ENCODE measurements around the gene GTSE1.
A peak's percentile ranks its signal among the peaks of the same experiment; 100 is the strongest.

GTSE1 gene

DNA sequence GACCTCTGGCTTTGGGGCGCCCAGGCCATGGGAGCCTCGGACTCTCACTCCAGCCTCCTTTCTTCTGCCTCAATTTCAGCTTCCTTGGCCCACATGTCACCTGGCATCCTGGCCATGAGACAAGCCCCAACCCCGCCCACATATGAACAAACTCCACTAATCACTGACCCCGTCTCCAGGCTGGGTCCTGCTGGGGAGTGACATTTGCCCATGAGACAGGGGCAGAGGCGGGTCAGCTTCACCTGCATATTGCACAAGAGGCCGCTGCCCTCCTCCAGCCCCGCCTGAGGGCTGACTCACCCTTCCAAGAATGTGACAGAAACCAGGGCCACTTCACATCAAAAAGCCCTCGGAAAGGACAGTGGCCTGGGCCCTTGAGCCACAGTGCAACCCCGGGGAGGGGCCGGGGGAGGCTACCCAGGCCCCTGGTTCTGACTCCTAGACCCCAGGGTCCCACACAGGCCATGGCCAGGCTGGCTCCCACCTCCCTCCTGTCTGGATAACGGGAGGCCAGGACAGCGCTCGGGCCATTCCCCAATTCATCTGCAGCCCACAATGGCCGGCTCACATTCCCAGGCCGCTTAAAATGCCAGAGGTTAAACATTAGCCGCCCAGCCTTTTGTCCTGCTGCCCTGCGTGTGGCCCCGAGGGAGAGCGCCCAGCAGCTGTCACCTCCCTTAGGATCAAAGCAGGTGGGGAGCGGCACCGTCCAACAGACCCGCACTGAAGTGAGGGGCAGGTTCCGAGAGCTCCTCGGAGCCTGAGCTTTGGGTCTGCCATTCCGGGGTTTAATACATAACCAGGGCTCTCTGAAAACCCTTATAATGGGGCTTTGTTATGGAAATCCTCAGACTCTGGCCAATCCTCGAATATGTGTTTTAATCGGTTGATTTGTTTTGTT lies 81.1 kb downstream of the GTSE1 start:
- TF ChIP-seq, protein P1, sequence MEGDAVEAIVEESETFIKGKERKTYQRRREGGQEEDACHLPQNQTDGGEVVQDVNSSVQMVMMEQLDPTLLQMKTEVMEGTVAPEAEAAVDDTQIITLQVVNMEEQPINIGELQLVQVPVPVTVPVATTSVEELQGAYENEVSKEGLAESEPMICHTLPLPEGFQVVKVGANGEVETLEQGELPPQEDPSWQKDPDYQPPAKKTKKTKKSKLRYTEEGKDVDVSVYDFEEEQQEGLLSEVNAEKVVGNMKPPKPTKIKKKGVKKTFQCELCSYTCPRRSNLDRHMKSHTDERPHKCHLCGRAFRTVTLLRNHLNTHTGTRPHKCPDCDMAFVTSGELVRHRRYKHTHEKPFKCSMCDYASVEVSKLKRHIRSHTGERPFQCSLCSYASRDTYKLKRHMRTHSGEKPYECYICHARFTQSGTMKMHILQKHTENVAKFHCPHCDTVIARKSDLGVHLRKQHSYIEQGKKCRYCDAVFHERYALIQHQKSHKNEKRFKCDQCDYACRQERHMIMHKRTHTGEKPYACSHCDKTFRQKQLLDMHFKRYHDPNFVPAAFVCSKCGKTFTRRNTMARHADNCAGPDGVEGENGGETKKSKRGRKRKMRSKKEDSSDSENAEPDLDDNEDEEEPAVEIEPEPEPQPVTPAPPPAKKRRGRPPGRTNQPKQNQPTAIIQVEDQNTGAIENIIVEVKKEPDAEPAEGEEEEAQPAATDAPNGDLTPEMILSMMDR (conservative IDR thresholded peaks at IDR 0.05; ENCODE audit: low read length): no peak
- no peak overlapping the region for H3K4me3 ChIP-seq (ENCODE audit: low read length)
- DNase-seq (ENCODE audit: low read depth): peak; percentile 22

DNA sequence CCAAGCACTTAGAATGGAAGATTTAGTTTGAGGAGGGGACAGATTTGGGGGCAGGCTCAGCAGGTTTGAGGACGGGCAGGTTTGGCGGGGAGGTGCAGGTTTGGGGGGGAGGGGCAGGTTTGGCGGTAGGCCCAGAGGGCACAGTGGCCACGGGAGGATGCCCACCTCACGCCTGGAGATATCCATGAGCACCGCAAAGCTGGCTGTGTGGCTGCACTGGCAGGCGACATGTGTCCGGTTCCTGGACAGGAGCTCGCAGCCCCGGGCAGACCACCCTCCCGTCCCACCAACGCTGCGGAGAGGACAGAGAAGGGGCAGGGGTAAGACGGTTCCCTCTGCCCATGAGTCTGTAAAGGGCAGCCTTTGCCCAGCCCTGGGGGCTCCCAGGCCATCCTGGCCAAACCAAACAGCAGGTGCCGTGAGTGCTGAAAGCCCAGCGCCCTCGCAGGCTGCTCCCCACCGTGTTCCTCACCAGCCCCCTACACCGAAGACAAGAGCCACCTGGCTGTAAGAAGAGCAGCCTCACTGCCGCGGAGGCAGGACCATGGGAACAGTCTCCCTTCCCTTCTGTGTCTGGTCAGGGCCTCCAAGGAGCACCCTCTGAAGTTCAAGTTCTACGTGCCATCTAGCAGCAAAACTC lies 81.9 kb downstream of the GTSE1 start:
- no peak for DNase-seq (ENCODE audit: low read depth)
- TF ChIP-seq, protein P1 (conservative IDR thresholded peaks at IDR 0.05; ENCODE audit: low read length): no peak
- H3K4me3 ChIP-seq (ENCODE audit: low read length): no peak overlapping the region

DNA sequence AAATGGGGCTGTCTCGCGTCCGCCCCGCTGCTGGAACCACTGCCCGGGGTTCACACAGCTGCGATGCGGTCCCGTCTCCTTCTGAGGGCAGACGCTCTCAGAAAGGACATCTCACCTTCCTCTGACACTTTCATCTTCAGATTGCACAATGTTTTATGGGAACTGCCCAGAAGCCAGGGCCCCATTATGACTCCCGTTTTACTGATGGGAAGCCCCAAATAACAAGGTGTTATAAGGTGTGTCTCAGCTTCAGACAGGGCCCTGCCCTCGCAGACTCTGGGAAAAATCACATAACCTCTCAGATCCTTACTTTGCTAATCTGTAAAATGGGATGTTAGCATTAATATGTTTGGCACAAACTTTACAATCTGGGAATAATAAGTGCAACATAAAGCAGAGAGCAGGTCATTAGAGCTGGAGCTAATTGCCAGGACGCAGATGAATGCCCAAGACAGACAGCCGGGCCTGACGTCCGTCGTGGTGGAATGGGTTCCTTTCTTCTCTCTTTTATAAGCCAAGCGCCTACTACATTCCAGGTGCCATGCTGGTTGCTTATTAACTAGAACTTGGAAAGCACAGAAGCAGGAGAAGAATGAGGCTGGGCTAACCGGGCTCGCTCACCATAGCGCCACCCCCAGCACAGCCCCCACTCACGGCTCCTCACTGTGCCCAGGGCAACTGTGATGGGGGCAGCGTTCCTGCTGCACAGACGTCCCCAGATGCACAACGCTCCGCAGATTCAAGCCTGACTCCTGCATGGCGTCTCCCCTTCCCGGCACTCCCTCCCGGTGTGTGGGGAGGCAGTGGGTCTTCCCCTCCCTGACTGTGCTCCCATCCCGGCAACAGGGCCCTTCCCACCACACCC lies 82.6 kb downstream of the GTSE1 start:
- TF ChIP-seq, protein P1 (conservative IDR thresholded peaks at IDR 0.05; ENCODE audit: low read length): no peak
- no peak for DNase-seq (ENCODE audit: low read depth)
- no peak overlapping the region for H3K4me3 ChIP-seq (ENCODE audit: low read length)

DNA sequence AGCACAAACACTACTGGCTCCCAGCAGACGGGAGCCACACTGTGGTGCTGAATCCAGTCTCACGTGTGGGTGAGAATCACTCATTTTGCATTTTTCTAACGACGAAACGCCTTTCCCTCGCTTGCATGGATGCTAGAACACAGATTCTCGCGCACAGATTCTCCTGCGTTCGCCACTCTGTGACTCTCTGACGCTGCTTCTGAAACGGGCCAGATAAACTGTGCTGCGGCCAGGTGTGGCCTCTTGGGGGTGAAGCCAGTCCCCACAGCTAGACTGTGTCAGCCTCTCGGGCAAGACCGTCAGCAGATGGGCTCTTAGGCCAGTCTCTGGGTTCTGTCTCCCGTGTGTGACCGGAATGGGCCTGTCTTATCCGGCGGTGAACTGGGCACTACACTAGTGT lies 83.4 kb downstream of the GTSE1 start:
- TF ChIP-seq, protein P1 (conservative IDR thresholded peaks at IDR 0.05; ENCODE audit: low read length): no peak
- DNase-seq (ENCODE audit: low read depth): no peak
- no peak overlapping the region for H3K4me3 ChIP-seq (ENCODE audit: low read length)
